Esophagus muscularis mucosa (tissue), 4 donors: Measurements from ENCODE around the gene KCNMB1.

Experiments
- CTCF ChIP-seq, 3 experiments: fragments of 200-600 bp in 2 of 3; fragments of 450-650 bp in 1 of 3; sonication (generic) in 2 of 3; IDR thresholded peaks; one replicate each; pipeline ENCODE4 v1.5.1; 2017 to 2019; ENCODE audit warnings: antibody characterized with exemption in 3 of 3, mild to moderate bottlenecking in 2 of 3, moderate library complexity in 1 of 3
- EP300 ChIP-seq: sonication (generic); formaldehyde crosslinking; IDR thresholded peaks from one replicate; pipeline ENCODE4 v1.6.1; 2017; ENCODE audit warnings: antibody characterized with exemption
- POLR2AphosphoS5 ChIP-seq, 2 donors: sonication (generic); formaldehyde crosslinking; IDR thresholded peaks; one replicate each; pipeline ENCODE4 v1.6.1; 2017; ENCODE audit warnings: antibody characterized with exemption in 2 of 2

- no peak for TF ChIP-seq CTCF (IDR thresholded peaks at IDR 0.05)
- no peak for TF ChIP-seq POLR2AphosphoS5 (IDR thresholded peaks at IDR 0.05)
- no peak for TF ChIP-seq EP300
Measured at GRCh38 chr5:170329524-170329923, 59.6 kb downstream of the KCNMB1 start.
